Chondrocyte (in vitro differentiated cells): Measurements from ENCODE around the gene TMEM250. TPM values are rescaled to one million over a fixed set of nuclear protein-coding genes. Genes with fewer than 3 reads are reported as not detected.

Source experiments
- DNase-seq: peaks from one replicate; pipeline ENCODE4 v3.0.0; 2021; ENCODE audit warnings: mixed read lengths, low spot score
- H3K27ac Mint-ChIP-seq: one replicate; pipeline ENCODE4 v1.8.0; 2021; ENCODE audit warnings: mild to moderate bottlenecking, moderate library complexity, mixed read lengths; ENCODE audit not compliant: unreplicated experiment
- H3K27me3 Mint-ChIP-seq: 2 replicates; pipeline ENCODE4 v1.8.0; 2021; ENCODE audit warnings: low read depth, mixed read lengths
- H3K36me3 Mint-ChIP-seq: 2 replicates; pipeline ENCODE4 v1.8.0; 2021; ENCODE audit warnings: low read depth, mixed read lengths
- H3K4me1 Mint-ChIP-seq: 2 replicates; pipeline ENCODE4 v1.8.0; 2021; ENCODE audit warnings: low read depth, mild to moderate bottlenecking, mixed read lengths
- H3K4me3 Mint-ChIP-seq: one replicate; pipeline ENCODE4 v1.8.0; 2021; ENCODE audit warnings: mild to moderate bottlenecking, moderate library complexity, mixed read lengths; ENCODE audit not compliant: unreplicated experiment
- H3K9me3 Mint-ChIP-seq: 2 replicates; pipeline ENCODE4 v1.8.0; 2021; ENCODE audit warnings: low read depth, mixed read lengths
- CTCF ChIP-seq: fragments of 200-600 bp; sonication (generic); IDR thresholded peaks from 2 replicates; pipeline ENCODE4 v1.5.0; 2021; ENCODE audit warnings: antibody characterized with exemption, mild to moderate bottlenecking, moderate library complexity
- total RNA-seq: library from RNA; stranded (reverse); gene quantifications from 3 replicates; pipeline ENCODE4 v1.2.1, GENCODE V29; 2021

The TMEM250 gene
- total RNA-seq, 1 donor from 2014 or later, result 37.3 TPM

DNA sequence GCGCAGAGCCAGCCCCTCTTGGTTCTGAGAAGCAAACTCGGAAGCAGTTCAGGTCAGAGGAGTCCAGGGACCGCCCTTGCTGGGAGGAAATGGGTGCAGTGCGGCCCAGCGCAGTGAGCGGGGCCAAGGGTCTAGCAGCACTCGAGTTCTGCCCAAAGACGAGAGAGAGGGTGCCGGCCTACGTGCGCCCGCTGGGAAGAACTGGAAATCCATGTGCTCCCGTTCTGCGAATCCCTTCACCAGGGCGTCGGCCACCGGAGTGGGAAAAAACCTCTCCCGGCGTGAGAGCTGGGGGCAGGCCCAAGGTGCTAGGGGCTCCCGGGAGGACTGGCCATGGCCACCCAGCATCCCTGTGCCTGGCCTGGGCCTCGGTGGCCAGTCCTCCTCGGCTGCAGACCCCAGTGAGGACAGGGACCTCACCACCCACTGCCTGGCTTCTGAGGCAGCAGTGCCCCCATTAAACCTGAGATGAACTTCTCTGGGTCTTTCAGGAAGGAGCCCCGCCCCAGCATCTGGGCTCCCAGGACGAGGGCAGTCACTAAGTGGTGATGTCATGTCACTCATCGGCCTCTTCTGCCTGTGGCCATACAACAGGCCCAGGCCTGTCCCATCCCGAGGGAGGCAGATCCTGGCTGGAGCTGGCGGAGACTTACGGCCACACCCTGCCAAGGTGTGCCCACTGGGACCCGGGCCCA is 10.6 kb downstream of the TMEM250 start:
- peaks cover 58% of the 10 kb centered on the region for H3K4me1 Mint-ChIP-seq
- H3K36me3 Mint-ChIP-seq, result no peaks in the 10 kb centered on the region
- H3K9me3 Mint-ChIP-seq, result no peaks in the 10 kb centered on the region
- no peaks in the 10 kb centered on the region for H3K27me3 Mint-ChIP-seq
- no peak for TF ChIP-seq CTCF
- DNase-seq, result no peak
- no peak overlapping the region for H3K4me3 Mint-ChIP-seq
- H3K27ac Mint-ChIP-seq, result no peak overlapping the region

DNA sequence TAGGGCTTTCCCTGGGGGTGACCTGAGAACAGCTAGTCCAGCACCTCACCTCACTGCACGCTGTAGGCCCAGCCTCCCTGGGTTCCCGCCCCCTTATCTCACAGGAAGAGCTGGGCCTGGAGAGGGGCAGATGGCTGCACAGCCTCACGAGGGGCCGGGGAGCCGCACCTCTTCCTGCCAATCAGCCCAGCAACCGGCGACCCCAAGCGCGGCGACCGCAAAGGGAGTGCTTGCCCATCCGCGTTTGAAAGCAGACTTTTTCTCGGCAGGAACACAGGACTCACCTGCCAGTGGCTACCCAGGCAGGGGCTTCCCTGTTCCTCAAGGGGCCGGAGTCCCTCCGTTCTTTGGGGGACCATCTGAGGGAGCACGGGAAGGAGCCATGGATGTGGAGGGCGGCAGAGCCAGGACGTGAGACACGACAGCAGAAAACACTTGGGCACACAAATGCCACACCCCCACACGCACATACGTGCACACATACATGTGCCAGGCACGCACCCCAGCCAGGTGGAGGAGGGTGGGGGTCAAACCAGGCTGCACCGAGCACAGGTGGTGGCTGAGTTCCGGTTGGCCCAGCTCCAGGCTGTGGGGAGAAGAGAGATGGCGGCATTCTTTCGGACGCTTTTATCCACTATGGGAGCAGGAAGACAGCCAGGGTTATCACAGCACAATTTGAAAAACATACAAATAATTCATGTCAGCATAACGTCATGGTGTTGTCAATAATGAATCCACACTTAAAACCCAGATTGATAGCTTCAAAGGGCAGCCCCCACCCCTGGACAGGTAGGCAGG is 11.3 kb downstream of the TMEM250 start:
- no peak for TF ChIP-seq CTCF
- Mint-ChIP-seq H3K9me3 (no peaks in the 10 kb centered on the region), H3K4me1 (peaks cover 58% of the 10 kb centered on the region), H3K27ac (no peak overlapping the region), H3K27me3 (no peaks in the 10 kb centered on the region), H3K36me3 (no peaks in the 10 kb centered on the region), H3K4me3 (no peak overlapping the region)
- no peak for DNase-seq

- peaks cover 48% of the 10 kb centered on the region for H3K4me1 Mint-ChIP-seq
- H3K4me3 Mint-ChIP-seq, result no peak overlapping the region
- DNase-seq, result no peak
- no peak for TF ChIP-seq CTCF
- H3K36me3 Mint-ChIP-seq, result no peaks in the 10 kb centered on the region
- no peaks in the 10 kb centered on the region for H3K9me3 Mint-ChIP-seq
- H3K27me3 Mint-ChIP-seq, result no peaks in the 10 kb centered on the region
- peak overlapping the region; percentile 83 for H3K27ac Mint-ChIP-seq
These were observed 13.1 kb downstream of the TMEM250 start for GRCh38 chr9:136105398-136106135.

GRCh38 chr9:136104916-136105315 is 13.8 kb downstream of the TMEM250 start:
- DNase-seq, result no peak
- H3K27me3 Mint-ChIP-seq, result no peaks in the 10 kb centered on the region
- no peak overlapping the region for H3K27ac Mint-ChIP-seq
- H3K4me1 Mint-ChIP-seq, result peaks cover 41% of the 10 kb centered on the region
- no peak for TF ChIP-seq CTCF
- no peak overlapping the region for H3K4me3 Mint-ChIP-seq
- no peaks in the 10 kb centered on the region for H3K36me3 Mint-ChIP-seq
- no peaks in the 10 kb centered on the region for H3K9me3 Mint-ChIP-seq

DNA sequence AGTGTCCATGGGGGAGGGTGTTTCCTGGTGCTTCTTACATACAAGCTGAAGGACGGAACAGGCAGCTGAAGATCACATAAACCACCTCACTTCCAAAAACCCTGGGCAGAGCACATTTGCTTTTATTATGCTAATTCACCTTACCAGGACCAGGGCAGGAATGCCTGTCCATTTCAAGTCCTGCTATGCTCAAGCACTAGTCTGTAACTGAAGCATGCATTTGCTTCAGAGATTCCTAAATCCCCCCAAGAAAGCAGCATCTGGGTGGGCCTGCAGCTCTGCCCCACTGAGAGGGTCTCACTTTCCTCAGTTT is 14.2 kb downstream of the TMEM250 start:
- DNase-seq, result no peak
- Mint-ChIP-seq H3K4me1 (peaks cover 39% of the 10 kb centered on the region), H3K27ac (no peak overlapping the region), H3K36me3 (no peaks in the 10 kb centered on the region), H3K9me3 (no peaks in the 10 kb centered on the region), H3K27me3 (no peaks in the 10 kb centered on the region), H3K4me3 (no peak overlapping the region)
- TF ChIP-seq CTCF, result no peak
